Measurements from ENCODE around the gene SHOC2. TPM values are rescaled to one million over a fixed set of nuclear protein-coding genes. Genes with fewer than 3 reads are reported as not detected.

The SHOC2 gene
- total and polyA plus RNA-seq, 2 of the 4 experiments (the other 2 are of a cell fraction): 13.4 to 47.5 TPM

GRCh38 chr10:110897184-110897583, 22.2 kb upstream of the SHOC2 start:
- POLR2A ChIA-PET (ENCODE audit: unreplicated experiment): interaction anchor here (0.7 kb wide), 1 partner anchor 10 kb away, joined by 4 read pairs; no protein-coding TSS in a partner anchor
- CTCF ChIA-PET: interaction anchor here (0.6 to 2.6 kb wide), 5 partner anchors 94 to 1013 kb away, joined by 3 to 11 read pairs (median 4); partner anchors contain the start of gene RBM20
- no peak overlapping the region for H3K23ac ChIP-seq (ENCODE audit: low read depth, low read length)
- H2AK9ac ChIP-seq (replicated peaks; ENCODE audit: low read depth, low read length, poor library complexity): no peak overlapping the region
- peak overlapping the region; percentile 65; the same call in 1 of the 2 replicates for H3K18ac ChIP-seq (ENCODE audit: low read depth, low read length)
- no peak overlapping the region for H3K4ac ChIP-seq (ENCODE audit: low read depth, low read length)
- TF ChIP-seq RAD21 (IDR thresholded peaks at IDR 0.05; ENCODE audit: low read length): no peak
- no peak for TF ChIP-seq FOS (IDR thresholded peaks at IDR 0.05; ENCODE audit: low read depth, low read length)
- no peak for TF ChIP-seq POLR2A (IDR thresholded peaks at IDR 0.05; ENCODE audit: low read depth, low read length)
- TF ChIP-seq MXI1 (IDR thresholded peaks at IDR 0.05; ENCODE audit: borderline replicate concordance, low read depth, low read length): no peak
- no peak for TF ChIP-seq NFE2L2 (IDR thresholded peaks at IDR 0.05; ENCODE audit: low read depth, low read length)
- TF ChIP-seq, protein P1, sequence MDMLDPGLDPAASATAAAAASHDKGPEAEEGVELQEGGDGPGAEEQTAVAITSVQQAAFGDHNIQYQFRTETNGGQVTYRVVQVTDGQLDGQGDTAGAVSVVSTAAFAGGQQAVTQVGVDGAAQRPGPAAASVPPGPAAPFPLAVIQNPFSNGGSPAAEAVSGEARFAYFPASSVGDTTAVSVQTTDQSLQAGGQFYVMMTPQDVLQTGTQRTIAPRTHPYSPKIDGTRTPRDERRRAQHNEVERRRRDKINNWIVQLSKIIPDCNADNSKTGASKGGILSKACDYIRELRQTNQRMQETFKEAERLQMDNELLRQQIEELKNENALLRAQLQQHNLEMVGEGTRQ (IDR thresholded peaks at IDR 0.05; ENCODE audit: low read depth, low read length): no peak
- TF ChIP-seq SMC3 (IDR thresholded peaks at IDR 0.05; ENCODE audit: low read depth, low read length): no peak
- TF ChIP-seq RCOR1 (IDR thresholded peaks at IDR 0.05; ENCODE audit: insufficient replicate concordance, low read length): no peak
- no peak for TF ChIP-seq CEBPB (IDR thresholded peaks at IDR 0.05; ENCODE audit: low read depth, low read length)
- no peak for TF ChIP-seq MAFK (IDR thresholded peaks at IDR 0.05; ENCODE audit: low read depth, low read length)
- TF ChIP-seq BHLHE40 (IDR thresholded peaks at IDR 0.05; ENCODE audit: low read depth, low read length): no peak
- no peak for TF ChIP-seq CHD1 (IDR thresholded peaks at IDR 0.05; ENCODE audit: low read depth, low read length)
- no peak for TF ChIP-seq MAZ (IDR thresholded peaks at IDR 0.05; ENCODE audit: borderline replicate concordance, low read depth, low read length)
- TF ChIP-seq, protein P2, sequence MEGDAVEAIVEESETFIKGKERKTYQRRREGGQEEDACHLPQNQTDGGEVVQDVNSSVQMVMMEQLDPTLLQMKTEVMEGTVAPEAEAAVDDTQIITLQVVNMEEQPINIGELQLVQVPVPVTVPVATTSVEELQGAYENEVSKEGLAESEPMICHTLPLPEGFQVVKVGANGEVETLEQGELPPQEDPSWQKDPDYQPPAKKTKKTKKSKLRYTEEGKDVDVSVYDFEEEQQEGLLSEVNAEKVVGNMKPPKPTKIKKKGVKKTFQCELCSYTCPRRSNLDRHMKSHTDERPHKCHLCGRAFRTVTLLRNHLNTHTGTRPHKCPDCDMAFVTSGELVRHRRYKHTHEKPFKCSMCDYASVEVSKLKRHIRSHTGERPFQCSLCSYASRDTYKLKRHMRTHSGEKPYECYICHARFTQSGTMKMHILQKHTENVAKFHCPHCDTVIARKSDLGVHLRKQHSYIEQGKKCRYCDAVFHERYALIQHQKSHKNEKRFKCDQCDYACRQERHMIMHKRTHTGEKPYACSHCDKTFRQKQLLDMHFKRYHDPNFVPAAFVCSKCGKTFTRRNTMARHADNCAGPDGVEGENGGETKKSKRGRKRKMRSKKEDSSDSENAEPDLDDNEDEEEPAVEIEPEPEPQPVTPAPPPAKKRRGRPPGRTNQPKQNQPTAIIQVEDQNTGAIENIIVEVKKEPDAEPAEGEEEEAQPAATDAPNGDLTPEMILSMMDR (conservative IDR thresholded peaks at IDR 0.05; ENCODE audit: low read depth, low read length): no peak
- TF ChIP-seq RFX5 (IDR thresholded peaks at IDR 0.05; ENCODE audit: low read depth, low read length): no peak
- TF ChIP-seq ELK1 (IDR thresholded peaks at IDR 0.05; ENCODE audit: borderline replicate concordance, low read depth, low read length): no peak
- H3K9me3 ChIP-seq (ENCODE audit: control insufficient read depth, insufficient read depth, low read length): no peaks in the 10 kb centered on the region
- in situ Hi-C loops (cut with MboI; ENCODE audit: low sequenced_read_pairs): loop anchor here (10.0 kb wide), 1 partner anchor 152 kb away; no protein-coding TSS in a partner anchor
- H4K8ac ChIP-seq (ENCODE audit: low read depth in 2 of 2, low read length in 2 of 2): no peak overlapping the region
- peak overlapping the region; percentile 6; the same call in 1 of the 2 replicates for H2AK5ac ChIP-seq (ENCODE audit: low read depth, low read length)
- no peak overlapping the region for H4K91ac ChIP-seq (ENCODE audit: insufficient read depth, low read depth, low read length)
- H3K27ac ChIP-seq (ENCODE audit: insufficient read depth, low read length): no peak overlapping the region
- dilution Hi-C loops (cut with HindIII; ENCODE audit: low sequenced_read_pairs, unreplicated experiment): no loop called here
- DNase-seq: no peak
- peaks cover 13% of the 10 kb centered on the region for H3K36me3 ChIP-seq (ENCODE audit: control insufficient read depth, insufficient read depth, low read length)
- H2AFZ ChIP-seq (replicated peaks; ENCODE audit: low read length, poor library complexity): no peak overlapping the region
- no peak overlapping the region for H2BK20ac ChIP-seq (ENCODE audit: low read depth, low read length)
- no peak overlapping the region for H3K4me2 ChIP-seq (ENCODE audit: low read depth, low read length)
- H2BK15ac ChIP-seq (ENCODE audit: low read depth, low read length): no peak overlapping the region
- 0 out of 2 replicates have a peak, but pooled peaks cover 3% of the 10 kb centered on the region for H3K9me1 ChIP-seq (ENCODE audit: insufficient read depth, low read length)
- intact Hi-C loops (cut with micrococcal nuclease): loop anchor here (10.0 kb wide), 1 partner anchor 582 kb away; no protein-coding TSS in a partner anchor
- no CpG with 5 or more reads among the region's 1 CpG for WGBS, 2 experiments (ENCODE audit: extremely low coverage in 2 of 2, insufficient read length in 1 of 2)
- peak overlapping the region; percentile 44 for H2BK5ac ChIP-seq (ENCODE audit: low read depth, low read length, poor library complexity, severe bottlenecking)
- H3K56ac ChIP-seq (ENCODE audit: extremely low read depth, insufficient read depth, low read length): no peak overlapping the region
- no peak overlapping the region for H3K14ac ChIP-seq (replicated peaks; ENCODE audit: low read depth, low read length)
- H3K27me3 ChIP-seq (ENCODE audit: control insufficient read depth, insufficient read depth, low read length): no peaks in the 10 kb centered on the region
- no peak overlapping the region; the same call in 1 of the 2 replicates for H4K5ac ChIP-seq (ENCODE audit: low read depth, low read length)
- H3K79me1 ChIP-seq (ENCODE audit: low read depth in 1 of 2, low read length in 2 of 2): peaks cover 7 to 8% of the 10 kb centered on the region in 2 experiments; a peak in 2 of 4 replicates
- no peak overlapping the region for H3K9ac ChIP-seq (ENCODE audit: low read depth, low read length)
- ATAC-seq (ENCODE audit: low read depth): no peak; the same call in 1 of the 2 replicates
- no peaks in the 10 kb centered on the region for H4K20me1 ChIP-seq (ENCODE audit: insufficient read depth, low read length)
- H3K4me1 ChIP-seq (ENCODE audit: control insufficient read depth, insufficient read depth, low read length): peaks cover 6% of the 10 kb centered on the region
- no peak overlapping the region for H2BK120ac ChIP-seq (ENCODE audit: low read depth, low read length)
- H3K4me3 ChIP-seq (ENCODE audit: insufficient read depth, low read depth, low read length): no peak overlapping the region
- BruUV-seq (replicated peaks): no TSS peak

Data from IMR-90 (cell line).